NOMO-1 treated with dmso at 0.1 percent for 144 hours (cell line): Measurements from ENCODE around the gene GALNT5.
A peak's percentile ranks its signal among the peaks of the same experiment; 100 is the strongest.
"Not testable (repeated sequence)": the region's sequence is repeated elsewhere in the genome, so short reads cannot be mapped to it uniquely, and the experiment has no call there.

Experiments
- DNase-seq: peaks from one replicate; lab custom pipeline; 2025; ENCODE audit not compliant: unreplicated experiment; lab: John Stamatoyannopoulos, UW

The GALNT5 gene

GRCh38 chr2:157250836-157251235, 6.7 kb upstream of the GALNT5 start:
- no peak for DNase-seq

GRCh38 chr2:157251932-157252331, 5.6 kb upstream of the GALNT5 start:
- DNase-seq = no peak

DNA sequence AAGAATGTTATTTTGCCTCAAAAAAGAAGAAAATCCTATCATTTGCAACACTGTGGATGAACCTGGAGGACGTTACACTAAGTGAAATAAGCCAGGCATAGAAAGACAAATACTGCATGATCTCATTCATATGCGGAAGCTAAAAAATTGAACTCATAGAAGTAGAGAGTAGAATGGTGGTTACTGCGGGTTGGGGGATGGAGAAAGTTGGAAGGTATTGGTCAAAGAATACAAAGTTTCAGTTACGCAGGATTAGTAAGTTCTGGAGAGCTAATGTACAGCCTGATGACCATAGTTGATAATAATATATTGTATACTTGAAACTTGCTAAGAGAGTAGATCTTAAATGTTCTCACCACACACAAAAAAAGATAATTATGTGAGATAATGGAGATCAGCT, 5.0 kb upstream of the GALNT5 start:
- no peak for DNase-seq

DNA sequence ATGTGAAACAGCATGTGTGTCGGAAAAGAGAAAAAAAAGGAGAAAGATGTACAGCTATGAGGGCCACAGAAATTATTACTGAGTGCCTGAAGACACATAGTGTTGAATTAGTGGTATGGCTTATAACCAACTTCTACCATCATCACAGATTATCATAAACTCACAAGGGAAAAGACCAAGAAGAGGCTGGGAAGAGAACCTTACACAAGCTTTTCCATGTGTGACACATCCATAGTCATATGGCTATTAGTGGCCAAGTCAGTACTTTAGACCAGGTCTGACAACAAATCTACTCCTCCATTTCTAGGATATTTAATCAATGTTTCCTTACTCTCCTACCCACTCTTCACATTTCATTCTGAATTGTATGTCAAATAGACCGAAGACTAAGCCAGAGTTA, 3.5 kb upstream of the GALNT5 start:
- no peak for DNase-seq

DNA sequence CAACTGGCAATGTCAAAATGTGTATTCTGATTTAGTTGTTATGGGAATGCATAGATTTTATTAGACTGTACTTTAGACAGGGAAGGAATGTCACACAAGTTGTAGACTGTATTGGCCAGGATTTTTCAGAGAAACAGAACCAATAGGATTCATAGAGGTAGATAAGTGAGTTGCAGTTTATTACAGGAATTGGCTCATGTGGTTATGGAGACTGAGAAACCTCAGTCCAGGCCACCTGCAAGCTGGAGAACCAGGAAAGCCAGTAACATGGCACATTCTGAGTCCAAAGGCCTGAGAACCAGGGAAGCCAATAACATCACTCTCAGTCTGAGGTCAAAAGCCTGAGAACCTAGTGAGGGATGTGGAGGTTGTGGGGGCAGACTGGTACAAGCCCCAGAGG, 1.8 kb upstream of the GALNT5 start:
- no peak for DNase-seq

GRCh38 chr2:157256626-157257025, 879 bp upstream of the GALNT5 start:
- DNase-seq = no peak

- no peak for DNase-seq
Observed at GRCh38 chr2:157258520-157259326, 1.2 kb downstream of the GALNT5 start.

DNA sequence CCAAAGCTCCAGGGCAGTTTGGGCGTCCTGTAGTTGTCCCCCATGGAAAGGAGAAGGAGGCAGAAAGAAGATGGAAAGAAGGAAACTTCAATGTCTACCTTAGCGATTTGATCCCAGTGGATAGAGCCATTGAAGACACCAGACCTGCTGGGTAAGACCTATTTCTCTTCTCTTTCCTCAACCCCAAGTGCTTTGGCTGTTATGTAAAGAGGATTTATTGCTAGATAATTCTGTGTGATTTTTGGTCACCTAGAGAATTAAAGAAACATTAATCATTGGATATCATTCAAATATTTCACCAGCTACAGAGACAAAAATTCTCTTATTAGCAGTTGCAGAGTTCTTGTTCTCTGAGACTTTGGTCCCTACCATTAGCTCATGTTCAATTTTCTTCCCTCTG, 1.9 kb downstream of the GALNT5 start:
- DNase-seq = no peak

DNA sequence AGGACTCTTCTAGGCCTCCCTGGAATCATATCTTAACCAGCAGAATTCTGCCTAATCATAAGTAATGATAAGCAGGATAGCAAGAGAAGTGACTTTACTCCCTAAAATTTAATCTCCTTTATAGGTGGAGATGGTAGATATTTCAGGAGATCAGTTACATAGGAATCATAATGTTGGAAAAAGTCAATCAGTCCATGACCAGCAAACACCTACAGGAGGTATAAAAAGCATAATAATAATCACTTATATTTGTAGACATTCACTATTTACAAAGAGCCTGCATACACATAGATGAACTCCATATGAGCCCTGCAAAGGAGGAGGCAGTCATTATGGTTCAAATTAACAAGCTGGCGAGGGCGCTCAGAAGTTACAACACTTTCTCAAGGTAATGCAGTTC, 2.5 kb downstream of the GALNT5 start:
- no peak for DNase-seq

- no peak for DNase-seq
Observed at GRCh38 chr2:157260533-157261198, 3.2 kb downstream of the GALNT5 start.

DNA sequence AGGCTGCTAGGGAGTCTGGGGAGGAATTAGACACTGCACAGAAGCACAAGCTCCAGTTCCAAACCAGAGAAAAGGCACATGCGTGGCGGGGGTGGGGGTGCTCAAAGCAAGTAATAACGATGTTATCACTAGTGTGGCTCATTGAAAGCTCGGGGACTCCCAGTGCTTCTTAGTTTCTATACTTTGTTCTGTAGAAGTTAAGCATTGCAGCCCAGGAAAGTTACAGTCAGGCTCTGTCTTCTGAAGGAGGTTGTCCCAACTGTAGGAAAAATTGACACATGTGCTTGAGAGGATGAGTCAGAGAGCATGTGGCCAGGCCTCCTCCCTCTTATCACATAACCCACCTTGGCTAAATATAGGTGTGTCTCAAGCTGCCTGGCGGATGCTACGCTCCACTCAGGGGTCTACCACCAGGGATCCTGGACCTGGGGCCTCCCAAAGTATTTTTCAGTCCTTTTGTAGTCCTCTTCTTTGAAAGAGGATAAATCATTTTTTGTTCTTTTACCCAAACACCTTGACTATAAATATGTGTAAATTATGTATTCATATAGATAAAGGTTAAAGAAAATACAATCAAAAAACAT, 3.8 kb downstream of the GALNT5 start:
- no peak for DNase-seq

GRCh38 chr2:157262248-157262647, 4.7 kb downstream of the GALNT5 start:
- no peak for DNase-seq

DNA sequence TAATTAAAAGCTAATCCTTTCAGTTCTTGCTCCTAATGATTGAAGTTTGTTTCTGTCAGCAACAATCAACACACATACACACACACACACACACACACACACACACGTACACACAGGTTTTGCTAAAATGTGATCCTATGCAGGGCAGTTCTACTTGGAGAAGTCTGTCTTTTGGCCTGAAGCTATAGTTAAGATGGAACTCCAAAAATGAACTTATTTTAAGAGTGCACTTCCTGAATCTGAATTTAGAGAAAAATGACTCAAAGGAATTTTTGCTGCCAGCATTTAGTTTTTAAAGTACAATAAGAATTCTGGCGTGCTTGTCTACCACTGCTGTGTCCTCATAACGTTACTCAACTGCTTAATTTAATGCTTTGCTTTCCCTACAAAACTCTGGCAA, 6.6 kb downstream of the GALNT5 start:
- no peak for DNase-seq

GRCh38 chr2:157265825-157266224, 8.3 kb downstream of the GALNT5 start:
- no peak for DNase-seq

DNA sequence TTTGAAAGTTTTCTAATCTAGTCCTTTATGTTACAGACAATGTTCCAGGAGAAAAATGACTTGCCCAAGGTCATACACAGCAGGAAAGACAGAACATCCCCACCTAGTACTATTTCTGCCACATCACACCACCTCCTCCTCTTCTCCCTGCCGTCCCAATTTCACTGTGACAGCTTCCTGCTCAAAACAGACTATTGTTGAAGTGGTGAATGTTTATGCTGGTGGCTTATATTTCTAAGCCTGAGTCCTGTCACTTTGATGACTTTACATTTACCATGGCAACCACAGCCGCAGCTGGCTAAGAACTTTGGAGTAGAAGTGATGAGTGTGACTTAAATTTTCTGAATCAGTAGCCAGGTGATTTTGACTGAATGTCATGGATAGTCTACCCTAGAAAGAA, 10.0 kb downstream of the GALNT5 start:
- DNase-seq = no peak

DNA sequence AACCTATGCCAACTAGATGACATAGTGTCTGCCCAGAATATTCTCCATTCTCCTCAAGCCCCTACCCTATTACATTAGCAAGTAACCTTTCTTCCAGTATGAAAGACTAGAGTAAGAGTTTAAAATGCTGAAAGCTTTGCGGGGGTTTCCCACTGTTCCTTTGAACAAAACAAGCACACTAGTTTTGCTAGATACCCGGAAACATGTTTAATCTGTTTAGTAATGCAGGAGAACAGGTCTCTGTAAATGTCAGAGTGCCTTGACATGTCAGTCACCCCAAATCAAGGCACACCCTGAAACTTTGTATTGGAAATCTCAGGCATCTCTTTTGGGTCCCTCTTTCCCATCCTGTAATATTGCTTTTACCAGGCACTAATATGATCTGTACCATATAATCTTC, 11.6 kb downstream of the GALNT5 start:
- DNase-seq = no peak

DNA sequence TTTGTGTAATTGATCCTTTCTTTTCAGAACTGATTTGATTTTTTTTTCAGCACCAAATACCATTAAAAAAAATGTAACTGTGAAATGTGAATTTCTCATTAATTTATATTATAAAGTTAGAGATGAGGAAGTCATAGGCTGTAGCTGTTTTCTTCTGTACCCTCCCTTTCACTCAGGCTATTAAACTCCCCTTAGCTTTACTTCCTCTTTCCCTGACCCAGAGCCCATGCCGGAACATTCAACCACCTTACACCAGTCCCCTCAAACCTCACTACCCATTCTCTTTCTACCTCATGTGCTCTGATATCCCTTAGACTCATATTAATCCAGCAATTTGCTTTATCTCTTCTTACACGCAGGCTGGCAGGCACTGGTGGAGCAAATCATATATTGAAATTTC, 12.4 kb downstream of the GALNT5 start:
- peak; percentile 73 for DNase-seq

DNA sequence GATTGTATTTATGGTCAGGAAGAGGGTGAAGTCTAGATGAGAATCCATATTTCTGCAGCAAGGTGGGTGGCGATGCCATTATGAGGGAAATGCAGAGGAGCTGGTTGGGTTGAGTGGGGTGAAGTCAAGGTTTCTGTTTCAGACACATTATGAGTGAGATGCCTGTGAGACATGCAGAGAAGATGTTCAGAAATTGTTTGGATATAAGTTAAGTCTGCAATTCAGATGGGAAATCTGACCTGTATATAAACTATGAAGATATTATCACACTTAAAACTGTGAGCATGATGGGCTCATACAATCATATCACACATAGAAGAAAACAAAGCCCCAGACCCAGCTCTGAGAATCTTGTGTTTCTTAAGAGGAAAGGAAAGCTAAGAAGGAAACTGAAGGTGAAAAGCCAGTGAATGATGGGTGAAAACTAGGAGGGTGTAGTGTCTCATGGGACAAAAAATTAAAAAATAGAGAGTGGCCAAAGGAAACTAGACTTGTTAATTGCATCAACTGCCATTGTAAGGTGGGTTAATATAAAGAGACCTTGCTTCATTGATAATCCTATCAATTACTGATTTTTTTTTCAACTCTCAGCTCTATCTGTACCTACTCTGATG, 14.2 kb downstream of the GALNT5 start:
- no peak for DNase-seq

- not testable (repeated sequence) for DNase-seq
Observed at GRCh38 chr2:157279311-157279710, 21.8 kb downstream of the GALNT5 start.

DNA sequence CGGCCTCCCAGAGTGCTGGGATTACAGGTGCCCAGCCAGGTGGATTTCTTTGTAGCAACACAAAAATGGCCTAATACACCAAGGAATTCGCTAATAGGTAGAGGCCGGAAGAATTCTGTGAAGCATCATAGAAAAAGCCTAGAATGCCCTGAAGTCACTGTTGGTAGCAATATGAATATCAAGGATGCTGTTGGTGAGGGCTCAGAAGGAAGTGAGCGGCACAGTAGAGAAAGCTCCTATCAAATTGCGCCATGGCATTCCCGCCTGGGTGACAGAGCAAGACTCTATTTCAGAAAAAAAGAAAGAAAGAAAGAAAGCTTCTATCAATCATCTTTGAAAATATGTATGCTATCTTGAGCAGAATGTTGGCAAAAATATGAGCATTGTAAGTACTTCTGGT, 23.8 kb downstream of the GALNT5 start:
- DNase-seq = no peak

- DNase-seq = no peak
Observed at GRCh38 chr2:157283468-157283867, 26.0 kb downstream of the GALNT5 start.

- no peak for DNase-seq
Observed at GRCh38 chr2:157287160-157287559, 29.7 kb downstream of the GALNT5 start.
